ENCODE measurements around the gene MYBPC3. TPM values are rescaled to one million over a fixed set of nuclear protein-coding genes. Genes with fewer than 3 reads are reported as not detected.

Gene MYBPC3
- total RNA-seq, 2 experiments from 2014 or later: not detected

DNA sequence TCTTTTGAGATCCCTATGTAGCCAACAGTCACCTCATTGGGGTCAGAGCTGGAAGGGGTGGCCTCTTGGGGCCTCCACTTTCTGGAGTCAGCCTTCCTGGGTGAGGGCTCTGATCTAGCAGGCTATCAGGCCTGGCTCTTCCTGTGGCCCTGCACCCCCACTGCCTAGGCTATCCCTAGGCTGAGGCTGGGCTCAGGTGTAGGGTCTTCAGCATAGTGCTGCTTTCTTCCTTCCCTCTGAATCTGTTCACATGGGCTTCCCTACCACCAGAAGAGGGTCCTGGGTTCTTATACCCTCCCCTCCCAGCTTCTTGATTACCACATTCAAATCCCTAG is 26.3 kb upstream of the MYBPC3 start:
- Mint-ChIP-seq H3K27me3 (no peaks in the 10 kb centered on the region), H3K27ac (no peak overlapping the region), H3K36me3 (ENCODE audit: low read depth) (no peaks in the 10 kb centered on the region), H3K4me3 (no peak overlapping the region), H3K9me3 (no peaks in the 10 kb centered on the region), H3K4me1 (no peaks in the 10 kb centered on the region)
- DNase-seq: no peak
- POLR2A ChIA-PET: no interaction called here
- CTCF ChIA-PET: interaction anchor here (0.5 to 1.5 kb wide), 4 partner anchors 10 to 415 kb away, joined by 3 read pairs; no protein-coding TSS in a partner anchor

- Mint-ChIP-seq H3K4me3 (no peak within 1 kb of the TSS), H3K36me3 (ENCODE audit: low read depth) (no peaks in the 10 kb centered on the region), H3K27ac (no peak within 1 kb of the TSS), H3K9me3 (no peaks in the 10 kb centered on the region), H3K27me3 (no peaks in the 10 kb centered on the region), H3K4me1 (no peaks in the 10 kb centered on the region)
- CTCF ChIA-PET: interaction anchor here (0.5 to 1.5 kb wide), 4 partner anchors 9 to 415 kb away, joined by 3 read pairs; no protein-coding TSS in a partner anchor
- DNase-seq: no peak
- POLR2A ChIA-PET: no interaction called here
These were observed 25.7 kb upstream of the MYBPC3 start, which contains the start of gene SPI1 for GRCh38 chr11:47378010-47378835. SPI1 (minus strand) TSS chr11:47378547; CDS start chr11:47378353, 194 bp downstream.

DNA sequence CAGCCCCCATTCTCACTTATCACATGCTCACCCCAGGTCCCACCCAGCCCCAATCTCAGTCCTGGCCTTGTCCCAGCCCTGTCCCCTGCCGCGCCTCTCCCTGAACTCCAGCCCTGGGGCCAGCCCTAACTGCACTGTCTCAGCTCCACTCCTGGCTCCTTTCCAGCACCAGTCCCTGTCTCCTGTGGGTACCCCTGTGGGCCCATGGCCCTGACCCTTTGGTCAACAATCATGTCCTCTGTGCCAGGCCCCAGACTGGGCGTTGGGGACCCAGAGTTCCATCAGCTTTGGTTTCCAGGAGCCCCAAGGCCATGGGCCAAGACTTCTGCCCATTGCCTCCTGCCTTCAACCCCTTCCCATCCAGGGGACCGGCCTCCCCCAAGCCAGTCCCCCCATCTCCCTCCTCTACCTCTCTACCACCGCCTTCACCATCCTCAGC is 25.1 kb upstream of the MYBPC3 start:
- ChIA-PET CTCF (no interaction called here), POLR2A (no interaction called here)
- Mint-ChIP-seq H3K4me3 (no peak overlapping the region), H3K4me1 (no peaks in the 10 kb centered on the region), H3K36me3 (ENCODE audit: low read depth) (no peaks in the 10 kb centered on the region), H3K9me3 (no peaks in the 10 kb centered on the region), H3K27me3 (no peaks in the 10 kb centered on the region), H3K27ac (no peak overlapping the region)
- DNase-seq: no peak

DNA sequence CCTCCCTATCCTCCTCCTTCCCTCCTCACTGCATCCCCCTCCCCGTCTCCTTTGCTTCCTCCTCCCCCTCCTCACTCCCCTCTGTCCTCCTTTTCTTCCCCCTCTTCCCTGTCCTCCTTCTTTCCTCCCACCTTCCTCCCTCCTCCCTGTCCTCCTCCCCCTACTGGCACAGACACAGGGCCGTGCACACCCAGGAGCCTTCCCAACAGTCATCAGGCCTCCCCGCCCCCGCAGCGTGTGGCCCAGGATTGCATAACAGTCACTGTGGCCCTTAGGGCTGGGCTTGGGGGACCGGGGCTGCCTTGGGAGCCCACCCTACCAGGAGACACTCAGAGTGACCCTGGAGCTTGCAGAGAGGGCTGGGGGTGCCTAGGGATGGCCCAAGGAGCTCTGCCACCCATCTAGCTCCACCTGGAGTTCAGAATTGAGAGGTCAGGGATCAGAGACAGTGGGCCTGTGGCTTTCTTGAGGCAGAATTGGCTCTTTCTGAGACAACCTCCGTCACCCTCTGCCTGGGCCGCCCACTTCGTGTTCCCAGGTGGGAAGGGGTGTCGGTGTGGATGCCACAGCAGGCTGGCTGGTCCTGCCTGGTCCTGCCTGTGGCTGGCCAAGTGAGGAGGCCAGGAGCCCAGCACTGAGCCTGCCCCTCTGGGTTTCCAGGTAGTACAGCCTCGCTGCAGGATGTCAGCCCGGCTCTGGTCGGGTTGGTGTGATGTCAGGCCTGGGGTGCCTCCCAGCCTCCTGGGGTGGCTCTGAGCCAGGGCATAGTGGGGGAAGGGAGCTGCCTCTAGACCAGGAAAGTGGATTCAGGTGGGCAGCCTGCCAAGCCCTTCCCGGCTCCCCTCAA is 24.2 kb upstream of the MYBPC3 start:
- H3K27me3 Mint-ChIP-seq: no peaks in the 10 kb centered on the region

DNA sequence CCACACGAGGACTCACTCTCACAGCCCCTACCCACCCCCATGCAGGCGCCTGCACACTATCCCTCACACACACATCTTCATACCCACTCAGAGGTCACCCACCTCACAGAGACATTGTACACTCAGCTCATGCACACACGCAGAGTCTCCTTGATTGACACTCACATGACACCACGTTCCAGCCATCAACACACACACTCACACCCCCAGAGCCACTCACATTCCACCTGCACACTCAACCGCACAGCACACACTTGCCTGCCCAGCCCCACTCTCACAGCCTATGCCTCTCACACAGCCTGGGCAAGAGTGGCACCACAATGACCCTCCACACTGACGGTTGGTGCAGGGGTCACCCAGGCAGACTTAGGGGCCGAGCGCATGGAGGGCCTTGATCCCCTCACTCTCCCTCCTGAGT is 23.6 kb upstream of the MYBPC3 start:
- H3K4me3 Mint-ChIP-seq: no peak overlapping the region
- H3K9me3 Mint-ChIP-seq: no peaks in the 10 kb centered on the region
- DNase-seq: no peak
- no peaks in the 10 kb centered on the region for H3K4me1 Mint-ChIP-seq
- H3K36me3 Mint-ChIP-seq (ENCODE audit: low read depth): no peaks in the 10 kb centered on the region
- no peak overlapping the region for H3K27ac Mint-ChIP-seq
- ChIA-PET CTCF (interaction anchor here (1.3 kb wide), 1 partner anchor 36 kb away, joined by 5 read pairs; no protein-coding TSS in a partner anchor), POLR2A (no interaction called here)
- H3K27me3 Mint-ChIP-seq: no peaks in the 10 kb centered on the region

More for the DNA sequence above, 24.2 kb upstream of the MYBPC3 start:
- no peak for DNase-seq
- Mint-ChIP-seq H3K9me3 (no peaks in the 10 kb centered on the region), H3K27ac (no peak overlapping the region), H3K4me1 (no peaks in the 10 kb centered on the region), H3K4me3 (no peak overlapping the region), H3K36me3 (ENCODE audit: low read depth) (no peaks in the 10 kb centered on the region)
- CTCF ChIA-PET: interaction anchor here (1.3 kb wide), 1 partner anchor 36 kb away, joined by 5 read pairs; no protein-coding TSS in a partner anchor
- POLR2A ChIA-PET: no interaction called here

- DNase-seq: no peak
- no peaks in the 10 kb centered on the region for H3K27me3 Mint-ChIP-seq
- H3K4me3 Mint-ChIP-seq: no peak overlapping the region
- POLR2A ChIA-PET: no interaction called here
- no peaks in the 10 kb centered on the region for H3K9me3 Mint-ChIP-seq
- H3K36me3 Mint-ChIP-seq (ENCODE audit: low read depth): no peaks in the 10 kb centered on the region
- no peak overlapping the region for H3K27ac Mint-ChIP-seq
- CTCF ChIA-PET: interaction anchor here (1.3 to 5.7 kb wide), 3 partner anchors 18 to 37 kb away, joined by 5 to 98 read pairs (median 24); no protein-coding TSS in a partner anchor
- H3K4me1 Mint-ChIP-seq: no peaks in the 10 kb centered on the region
These were observed 23.1 kb upstream of the MYBPC3 start for GRCh38 chr11:47375546-47376085.

DNA sequence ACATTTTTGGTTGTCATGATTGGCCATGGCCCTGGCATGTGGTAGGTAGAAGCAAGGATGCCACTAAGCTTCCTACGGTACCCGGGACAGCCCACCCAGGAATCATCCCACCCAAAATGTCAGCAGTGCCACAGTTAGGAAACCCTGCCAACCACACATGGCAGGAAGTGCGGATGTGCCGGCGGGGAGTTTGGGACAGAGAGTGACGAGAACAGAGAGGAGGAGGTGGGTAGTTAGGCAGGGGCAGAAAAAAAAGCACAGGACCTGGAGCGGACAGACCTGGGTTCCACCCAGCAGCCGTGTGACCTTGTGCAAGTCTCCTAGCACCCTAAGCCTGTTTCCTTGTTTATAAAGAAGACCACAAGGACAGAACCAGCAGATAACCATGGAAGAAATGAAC is 22.5 kb upstream of the MYBPC3 start:
- DNase-seq: no peak
- CTCF ChIA-PET: interaction anchor here (1.1 to 5.7 kb wide), 7 partner anchors 13 to 79 kb away, joined by 3 to 98 read pairs (median 20); partner anchors contain the start of gene SLC39A13
- H3K27ac Mint-ChIP-seq: no peak overlapping the region
- no peaks in the 10 kb centered on the region for H3K4me1 Mint-ChIP-seq
- H3K9me3 Mint-ChIP-seq: no peaks in the 10 kb centered on the region
- POLR2A ChIA-PET: interaction anchor here (1.4 to 3.2 kb wide), 2 partner anchors 14 to 19 kb away, joined by 3 to 13 read pairs; no protein-coding TSS in a partner anchor
- no peak overlapping the region for H3K4me3 Mint-ChIP-seq
- H3K27me3 Mint-ChIP-seq: no peaks in the 10 kb centered on the region
- H3K36me3 Mint-ChIP-seq (ENCODE audit: low read depth): no peaks in the 10 kb centered on the region

DNA sequence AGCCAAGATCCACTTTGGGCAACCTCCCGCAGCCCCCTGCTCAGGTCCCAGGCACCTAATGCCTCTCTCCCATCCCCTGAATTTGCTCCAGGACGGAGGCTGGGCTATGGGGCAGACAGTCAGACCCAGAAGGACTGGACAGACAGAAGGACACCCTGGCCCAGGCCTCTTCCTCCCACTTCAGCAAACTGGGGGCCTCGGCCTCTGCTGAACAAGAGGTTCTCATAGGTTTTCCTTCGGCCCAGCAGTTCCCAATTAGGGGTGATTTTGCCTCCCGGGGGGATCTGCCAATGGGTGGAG is 22.2 kb upstream of the MYBPC3 start:
- Mint-ChIP-seq H3K36me3 (ENCODE audit: low read depth) (no peaks in the 10 kb centered on the region), H3K27me3 (no peaks in the 10 kb centered on the region), H3K27ac (no peak overlapping the region), H3K4me3 (no peak overlapping the region), H3K9me3 (no peaks in the 10 kb centered on the region), H3K4me1 (no peaks in the 10 kb centered on the region)
- DNase-seq: no peak
- ChIA-PET CTCF (interaction anchor here (0.7 to 5.7 kb wide), 28 partner anchors 9 to 480 kb away, joined by 3 to 98 read pairs (median 8); partner anchors contain the start of genes PSMC3 and SLC39A13), POLR2A (interaction anchor here (0.8 to 3.2 kb wide), 4 partner anchors 8 to 33 kb away, joined by 3 to 13 read pairs (median 6); no protein-coding TSS in a partner anchor)

GRCh38 chr11:47373876-47374719 is 21.6 kb upstream of the MYBPC3 start:
- CTCF ChIA-PET: interaction anchor here (0.5 to 5.7 kb wide), 31 partner anchors 9 to 481 kb away, joined by 3 to 98 read pairs (median 7); partner anchors contain the start of genes PSMC3 and SLC39A13
- Mint-ChIP-seq H3K36me3 (ENCODE audit: low read depth) (no peaks in the 10 kb centered on the region), H3K4me3 (no peak overlapping the region), H3K4me1 (peaks cover 2% of the 10 kb centered on the region), H3K27ac (no peak overlapping the region), H3K27me3 (no peaks in the 10 kb centered on the region), H3K9me3 (no peaks in the 10 kb centered on the region)
- peak; percentile 84 for DNase-seq
- POLR2A ChIA-PET: interaction anchor here (0.8 to 3.2 kb wide), 4 partner anchors 9 to 33 kb away, joined by 3 to 13 read pairs (median 6); no protein-coding TSS in a partner anchor

GRCh38 chr11:47372422-47372821 is 19.9 kb upstream of the MYBPC3 start:
- no peak for DNase-seq
- Mint-ChIP-seq H3K27ac (no peak overlapping the region), H3K4me1 (peaks cover 2% of the 10 kb centered on the region), H3K36me3 (ENCODE audit: low read depth) (no peaks in the 10 kb centered on the region), H3K27me3 (no peaks in the 10 kb centered on the region), H3K4me3 (no peak overlapping the region), H3K9me3 (no peaks in the 10 kb centered on the region)
- CTCF ChIA-PET: interaction anchor here (0.6 to 5.7 kb wide), 11 partner anchors 21 to 269 kb away, joined by 3 to 98 read pairs (median 4); no protein-coding TSS in a partner anchor
- POLR2A ChIA-PET: interaction anchor here (0.9 to 3.2 kb wide), 2 partner anchors 22 to 54 kb away, joined by 3 to 13 read pairs; partner anchors contain the start of gene PSMC3

- peaks cover 6% of the 10 kb centered on the region for H3K4me1 Mint-ChIP-seq
- no peak overlapping the region for H3K4me3 Mint-ChIP-seq
- H3K27ac Mint-ChIP-seq: no peak overlapping the region
- CTCF ChIA-PET: interaction anchor here (0.9 to 5.7 kb wide), 2 partner anchors 9 to 42 kb away, joined by 3 to 98 read pairs; partner anchors contain the start of gene SPI1
- DNase-seq: no peak
- H3K36me3 Mint-ChIP-seq (ENCODE audit: low read depth): no peaks in the 10 kb centered on the region
- H3K9me3 Mint-ChIP-seq: no peaks in the 10 kb centered on the region
- peaks cover 7% of the 10 kb centered on the region for H3K27me3 Mint-ChIP-seq
- POLR2A ChIA-PET: no interaction called here
These were observed 17.2 kb upstream of the MYBPC3 start for GRCh38 chr11:47369676-47370075.

DNA sequence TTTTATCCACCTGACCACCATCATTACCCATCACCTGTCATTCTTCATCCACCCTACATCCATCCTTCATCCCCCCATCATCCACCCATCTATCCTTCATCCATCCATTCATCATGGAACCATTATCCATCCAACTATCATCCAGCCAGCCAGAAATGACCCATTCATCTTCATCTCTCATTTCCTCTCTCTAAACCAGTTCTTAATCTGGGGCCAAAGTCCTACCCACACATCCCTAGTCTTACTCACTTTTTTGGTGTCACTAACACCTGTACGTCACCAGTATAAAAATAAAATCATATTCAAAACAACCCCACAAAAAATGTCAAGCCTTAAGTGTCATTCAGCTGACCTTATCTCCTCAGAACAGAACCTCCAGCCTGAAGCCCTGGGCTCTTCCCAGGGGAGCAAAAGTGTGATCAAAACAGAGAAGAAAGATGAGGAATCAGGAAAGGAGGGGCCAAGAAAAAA is 13.6 kb upstream of the MYBPC3 start:
- H3K36me3 Mint-ChIP-seq (ENCODE audit: low read depth): no peaks in the 10 kb centered on the region
- CTCF ChIA-PET: no interaction called here
- H3K27me3 Mint-ChIP-seq: peaks cover 7% of the 10 kb centered on the region
- POLR2A ChIA-PET: no interaction called here
- no peak overlapping the region for H3K4me3 Mint-ChIP-seq
- no peak for DNase-seq
- H3K4me1 Mint-ChIP-seq: peaks cover 8% of the 10 kb centered on the region
- H3K27ac Mint-ChIP-seq: no peak overlapping the region
- H3K9me3 Mint-ChIP-seq: no peaks in the 10 kb centered on the region
